NCI-H1694 treated with DMSO at 0.1 percent for 48 hours (cell line): ENCODE results near the gene CHD3.
A peak's percentile ranks its signal among the peaks of the same experiment; 100 is the strongest.

Source experiments
- DNase-seq: peaks from one replicate; lab custom pipeline; 2025; lab: John Stamatoyannopoulos, UW

CHD3 gene

DNA sequence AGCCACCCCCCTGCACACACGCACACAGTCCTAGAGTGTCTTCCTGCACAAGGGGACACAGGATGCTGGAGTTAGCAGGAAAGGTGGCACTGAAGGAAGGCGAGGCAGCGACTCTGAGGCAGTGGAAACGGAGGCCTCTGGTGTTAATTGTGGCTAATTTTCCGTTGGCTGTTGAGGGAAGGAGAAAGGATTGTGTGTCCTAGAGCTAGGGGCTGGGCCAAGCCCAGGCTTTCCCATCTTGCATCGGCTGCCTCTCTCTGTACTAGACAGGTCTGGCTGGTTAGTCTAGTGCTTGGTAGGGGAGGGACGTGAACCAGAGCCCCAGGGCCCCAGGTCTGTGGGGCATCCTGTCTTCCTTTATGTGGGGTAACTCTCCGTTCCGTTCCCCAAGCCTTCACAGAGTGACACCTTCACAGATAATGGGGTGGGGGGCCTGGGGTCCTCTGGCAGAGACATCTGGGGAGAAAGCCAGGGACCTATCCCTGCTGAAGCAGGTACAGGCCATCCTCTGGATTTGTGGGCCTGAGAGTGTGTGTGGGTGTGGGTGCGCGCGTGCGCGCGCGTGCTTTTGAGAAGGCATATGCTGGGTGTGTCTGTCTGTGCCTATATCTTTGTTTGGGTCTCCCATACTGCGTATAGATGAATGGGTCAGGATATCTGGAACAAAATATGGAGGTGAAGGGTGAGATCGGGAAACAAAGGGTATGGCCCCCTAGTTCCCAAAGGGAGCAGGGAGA is at the start of gene CHD3:
TSS of gene CHD3 (plus strand) at position 606 of the 737 bp plus-strand sequence. CDS start 212 bp downstream, outside the sequence.
- peak; percentile 54 for DNase-seq

DNA sequence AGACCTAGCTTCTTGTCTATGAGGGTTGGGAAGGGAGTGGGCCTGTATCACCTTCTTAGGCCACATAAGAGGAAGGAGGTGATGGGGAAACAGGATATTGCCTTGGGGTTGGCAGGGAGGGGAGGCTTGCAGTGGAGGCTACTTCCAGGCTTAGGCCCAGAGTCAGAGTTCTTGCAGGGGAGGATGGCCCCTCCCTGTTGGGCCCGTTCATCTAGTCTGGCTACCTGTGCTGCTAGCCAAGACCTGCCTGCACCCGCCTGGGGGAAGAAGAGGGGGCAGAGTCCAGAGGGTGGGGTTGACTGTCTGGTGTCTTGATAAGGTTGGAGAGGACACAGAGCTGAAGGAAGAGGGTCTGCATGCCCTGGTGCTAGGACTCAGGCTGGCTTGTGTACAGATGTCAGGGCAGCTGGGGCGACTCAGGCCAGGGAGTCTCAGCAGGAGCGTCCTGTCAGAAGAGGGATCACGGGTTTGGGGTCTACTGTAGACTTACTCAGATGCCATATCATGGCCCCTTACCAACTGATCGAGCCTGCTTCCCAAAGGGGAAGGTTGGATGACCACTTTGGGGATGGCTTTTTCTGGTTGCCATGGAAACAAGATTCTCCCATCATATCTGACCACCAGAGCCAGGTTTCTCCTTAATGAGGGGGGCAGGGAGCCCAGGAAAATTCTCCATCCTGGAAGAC is 49.3 kb upstream of the CHD3 start:
- no peak for DNase-seq

DNA sequence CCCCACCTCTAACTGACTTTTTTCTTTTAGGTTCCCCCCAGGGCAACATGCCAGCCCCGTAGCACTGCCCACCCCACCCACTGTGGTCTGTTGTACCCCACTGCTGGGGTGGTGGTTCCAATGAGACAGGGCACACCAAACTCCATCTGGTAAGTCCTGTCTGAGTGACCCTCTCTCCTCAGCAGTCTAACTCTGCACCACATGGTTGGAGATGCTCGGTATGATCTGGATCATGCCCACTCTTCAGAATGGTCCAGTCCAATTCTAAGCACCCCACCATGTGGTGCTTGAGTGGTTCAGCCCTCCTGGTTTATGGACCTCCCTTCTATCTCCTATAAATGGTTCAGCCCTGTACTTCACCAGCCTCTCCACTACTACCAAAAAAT is 48.7 kb upstream of the CHD3 start:
- peak; percentile 25 for DNase-seq

DNA sequence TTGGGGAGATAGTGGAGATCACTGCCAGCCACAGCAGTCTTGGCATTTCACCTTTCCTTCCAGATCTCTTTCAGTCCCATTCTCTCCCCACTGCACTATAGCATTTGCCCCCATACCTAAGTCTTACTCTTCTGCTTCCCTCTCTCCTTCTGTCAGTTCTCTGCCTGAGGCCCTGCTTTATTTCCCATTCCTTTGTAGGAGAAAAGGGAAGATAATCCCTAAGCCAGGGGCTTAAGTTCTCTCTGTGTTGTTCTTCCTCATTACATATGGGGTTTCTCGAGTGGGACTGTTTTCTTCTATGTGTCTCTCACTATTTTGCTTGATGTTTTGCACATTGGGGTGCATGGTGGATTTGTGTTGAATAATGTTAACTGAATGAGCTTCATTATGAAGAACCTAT is 48.1 kb upstream of the CHD3 start:
- no peak for DNase-seq

DNA sequence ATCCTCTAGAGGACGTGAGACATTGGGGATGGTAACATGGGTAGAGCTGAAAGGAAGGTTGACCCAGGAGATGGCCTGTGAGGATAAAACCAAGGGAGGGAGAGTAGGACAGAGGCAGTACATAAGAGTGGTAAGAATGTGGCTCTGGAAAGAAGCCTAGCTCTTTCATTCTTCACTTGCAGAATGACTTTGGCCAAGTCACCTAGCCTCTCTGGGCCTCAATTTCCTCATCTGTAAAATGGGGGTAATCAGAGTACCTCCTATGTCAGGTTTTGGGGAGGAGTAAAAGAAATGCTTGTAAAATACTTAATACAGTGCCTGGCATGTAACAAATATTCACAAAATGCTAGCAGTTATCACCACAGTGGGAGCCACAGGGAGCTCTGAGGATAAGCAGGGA is 47.7 kb upstream of the CHD3 start:
- DNase-seq = no peak

DNA sequence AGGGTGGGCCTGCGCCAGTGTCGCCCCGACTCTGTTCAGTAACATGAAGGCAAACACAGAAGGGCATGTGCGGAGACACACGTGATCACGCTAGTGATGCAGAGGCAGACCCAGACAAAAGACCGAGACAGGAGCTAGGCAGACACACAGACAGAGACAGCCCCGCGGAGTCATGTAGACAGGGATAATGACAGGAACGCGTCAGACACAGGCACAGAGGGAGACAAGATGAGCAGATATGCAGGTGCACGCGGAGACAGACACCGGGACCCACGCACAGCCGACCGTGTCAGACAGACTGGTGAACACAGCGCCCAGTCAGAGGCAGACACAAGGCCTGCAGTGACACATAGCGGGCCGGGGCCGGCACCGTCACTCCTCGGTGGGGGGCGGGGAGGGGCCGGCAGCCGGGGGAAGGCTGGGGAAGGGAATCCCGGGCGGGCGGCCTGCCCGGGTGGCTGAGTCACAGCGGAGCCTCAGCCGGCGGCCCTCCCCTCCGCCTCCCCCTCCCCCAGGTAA is 47.1 kb upstream of the CHD3 start:
- peak; percentile 59 for DNase-seq

DNA sequence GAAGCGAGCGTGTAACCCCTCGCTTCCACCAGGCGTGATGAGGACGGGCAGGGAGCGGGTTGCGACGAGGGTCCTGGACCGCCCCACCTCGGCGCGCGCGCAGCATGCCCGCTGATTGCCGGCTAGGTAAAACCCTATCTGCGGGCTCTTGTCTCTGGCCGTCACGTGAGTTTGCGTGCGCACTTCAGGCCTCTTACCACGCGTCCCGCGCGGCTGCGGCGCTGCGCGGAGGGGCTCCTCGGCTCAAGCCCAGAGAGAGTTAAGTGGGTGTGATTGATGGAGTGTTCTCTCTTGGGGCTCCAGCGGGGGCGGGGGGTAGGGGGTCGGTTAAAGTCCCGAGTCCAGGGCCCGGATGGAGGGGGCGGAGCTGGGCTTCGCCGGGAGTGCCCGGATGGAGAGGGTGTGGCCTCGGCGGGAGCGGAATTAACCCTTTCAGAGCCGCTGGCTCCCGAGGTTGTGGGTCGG is 46.6 kb upstream of the CHD3 start:
- peak; percentile 78 for DNase-seq

DNA sequence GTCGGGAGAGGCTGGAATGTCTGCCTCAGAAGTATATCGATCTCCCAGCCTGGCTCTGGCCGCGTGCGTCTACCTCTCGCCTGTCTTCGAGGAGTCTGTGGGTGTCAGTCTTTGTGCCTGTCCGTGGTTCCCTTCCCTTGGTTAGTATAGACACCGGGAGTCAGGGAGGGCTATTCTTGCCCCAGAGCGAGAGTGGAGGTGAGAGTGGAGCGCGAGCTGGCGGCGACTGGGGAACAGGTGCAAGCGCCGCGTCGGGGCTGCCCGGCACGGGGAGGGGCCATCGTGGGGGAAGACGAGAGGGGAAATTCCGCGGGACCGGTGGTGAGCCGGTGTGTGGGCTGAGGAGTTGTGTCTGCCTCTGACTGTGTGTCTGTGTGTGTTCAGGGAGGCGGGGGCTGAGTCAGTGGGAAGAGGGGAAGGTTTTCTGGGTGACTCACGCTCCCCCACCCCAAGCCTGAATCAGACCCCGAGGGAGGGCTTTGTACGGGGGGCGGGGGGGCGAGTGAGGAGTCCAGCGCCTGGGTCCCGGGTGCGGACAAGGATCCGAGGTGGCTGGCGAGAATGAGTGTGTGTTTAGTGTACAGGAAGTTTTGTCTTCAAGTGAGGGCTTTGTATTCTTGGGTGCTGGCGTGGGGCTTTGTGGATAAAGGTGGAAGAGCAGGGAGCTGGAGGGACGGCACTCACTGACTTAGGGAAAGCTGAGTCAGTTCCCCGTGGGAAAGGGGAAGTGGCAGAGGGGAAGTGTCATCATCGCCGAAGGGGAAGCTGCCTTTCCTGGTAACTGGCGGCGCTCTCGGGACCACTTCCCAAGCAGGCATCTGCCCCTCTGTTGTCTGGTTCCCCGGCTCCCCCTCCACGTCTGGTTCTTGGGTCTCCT is 46.0 kb upstream of the CHD3 start:
- peak; percentile 3 for DNase-seq

DNA sequence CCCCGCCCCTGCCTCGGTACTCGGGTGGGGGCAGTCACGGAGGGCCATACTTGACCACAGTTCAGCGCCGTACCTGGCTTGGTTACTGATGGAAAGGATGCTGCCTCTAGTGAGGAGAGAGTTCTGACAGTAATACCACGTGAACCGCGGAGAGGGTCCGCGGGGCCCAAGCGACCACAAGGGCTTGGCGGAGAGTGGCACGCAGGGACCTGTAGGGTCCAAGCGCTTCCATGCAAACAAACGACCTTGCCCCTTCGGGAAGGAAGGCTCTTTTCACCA is 45.4 kb upstream of the CHD3 start:
- DNase-seq = no peak

DNA sequence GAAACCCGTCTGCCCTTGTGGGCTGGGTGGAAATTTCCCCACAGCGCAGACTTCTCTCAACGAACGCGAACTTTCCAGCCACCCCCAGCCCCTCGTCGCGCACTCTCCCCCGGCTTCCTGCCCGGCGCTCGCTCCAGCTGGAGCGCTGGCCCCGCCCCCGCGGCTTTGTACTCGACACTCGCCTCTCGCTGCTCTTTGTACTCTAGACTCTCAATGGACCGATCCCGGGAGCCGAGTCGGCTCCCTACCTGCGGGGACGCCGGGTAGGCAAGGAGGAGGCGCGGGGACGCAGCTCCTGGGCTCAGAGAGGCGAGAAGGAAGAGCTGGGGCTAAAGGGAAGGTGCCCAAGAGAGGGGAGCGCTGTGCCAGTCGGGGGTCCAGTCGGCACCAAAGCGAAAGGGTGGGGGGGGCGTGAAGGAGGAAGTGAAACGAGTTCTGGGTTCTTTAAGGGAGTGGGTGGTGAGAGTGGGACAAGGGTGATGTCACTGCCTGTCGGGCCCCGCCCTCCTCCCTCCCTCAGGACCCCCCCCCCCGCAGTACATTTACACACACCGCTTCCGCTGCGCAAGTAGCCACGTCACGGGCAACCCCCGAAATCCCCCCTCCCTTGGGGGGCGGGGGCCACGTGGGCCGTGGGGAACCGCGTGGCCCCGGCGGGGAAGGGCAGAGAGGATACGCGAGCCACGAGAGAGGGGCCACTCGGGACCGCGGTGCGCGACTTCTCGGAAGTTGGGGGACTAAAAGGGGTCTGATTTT is 44.9 kb upstream of the CHD3 start:
- DNase-seq = peak; percentile 44

DNA sequence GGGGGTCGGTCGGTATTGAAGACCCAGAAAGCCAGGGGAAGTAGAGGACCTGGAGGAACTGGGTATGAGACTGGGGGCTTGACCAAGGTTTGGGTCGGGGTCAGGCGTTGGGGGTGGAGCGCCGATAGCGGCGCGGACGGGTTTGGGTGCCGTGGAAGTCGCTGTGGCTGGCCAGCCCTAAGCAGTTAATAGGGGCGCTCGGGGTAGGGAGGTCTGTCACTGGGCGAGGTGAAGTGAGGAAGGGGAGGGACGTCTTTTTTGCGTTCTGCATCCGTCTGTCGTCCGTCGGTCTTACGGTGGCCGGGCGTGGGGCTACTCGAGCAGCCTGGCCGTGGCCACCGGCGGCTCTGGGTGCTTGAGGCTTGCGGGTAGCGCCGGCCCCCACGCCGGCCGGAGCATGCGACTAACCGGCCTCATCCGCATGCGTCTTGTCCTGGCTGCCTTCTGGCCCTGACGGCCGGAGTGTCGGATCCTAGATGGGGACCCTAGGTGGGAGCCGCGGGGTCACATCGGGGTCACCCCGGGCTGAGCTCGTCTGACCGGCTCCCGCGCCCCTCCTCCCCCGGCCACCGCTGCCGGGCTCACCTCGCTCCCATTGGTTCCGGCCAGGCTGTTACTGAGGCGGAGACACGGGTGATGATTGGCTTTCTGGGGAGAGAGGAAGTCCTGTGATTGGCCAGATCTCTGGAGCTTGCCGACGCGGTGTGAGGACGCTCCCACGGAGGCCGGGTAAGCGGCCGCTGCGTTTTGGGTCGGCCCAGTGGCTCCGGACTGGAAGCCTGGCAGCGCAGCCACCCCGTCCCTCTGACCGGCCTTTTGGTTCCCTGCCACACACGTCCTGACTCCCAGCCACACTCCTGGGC is 44.1 kb upstream of the CHD3 start:
- peak; percentile 67 for DNase-seq

DNA sequence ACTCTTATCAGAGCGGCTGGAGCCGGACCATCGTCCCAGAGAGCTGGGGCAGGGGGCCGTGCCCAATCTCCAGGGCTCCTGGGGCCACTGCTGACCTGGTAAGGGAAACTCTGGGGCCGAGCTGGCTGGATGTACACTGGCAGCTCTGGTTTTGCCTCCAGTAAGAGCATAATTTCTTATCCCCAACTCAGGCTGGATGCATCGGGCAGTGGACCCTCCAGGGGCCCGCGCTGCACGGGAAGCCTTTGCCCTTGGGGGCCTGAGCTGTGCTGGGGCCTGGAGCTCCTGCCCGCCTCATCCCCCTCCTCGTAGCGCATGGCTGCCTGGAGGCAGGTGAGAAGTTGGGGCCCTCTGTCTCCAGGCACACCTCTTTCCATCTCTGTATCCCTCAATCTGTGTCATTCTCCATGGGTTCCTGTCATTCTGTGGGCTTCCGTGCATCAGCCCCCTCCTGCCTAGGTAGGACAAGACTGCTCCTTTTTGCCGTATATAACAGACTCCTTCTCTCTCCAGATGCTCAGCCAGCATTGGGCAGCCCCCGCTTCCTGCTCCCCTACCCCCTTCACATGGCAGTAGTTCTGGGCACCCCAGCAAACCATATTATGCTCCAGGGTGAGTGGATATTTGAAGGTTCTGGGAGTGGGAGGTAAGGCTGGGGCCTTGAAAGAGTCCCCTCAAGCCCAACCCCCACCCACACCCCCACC is 43.1 kb upstream of the CHD3 start:
- DNase-seq = no peak

DNA sequence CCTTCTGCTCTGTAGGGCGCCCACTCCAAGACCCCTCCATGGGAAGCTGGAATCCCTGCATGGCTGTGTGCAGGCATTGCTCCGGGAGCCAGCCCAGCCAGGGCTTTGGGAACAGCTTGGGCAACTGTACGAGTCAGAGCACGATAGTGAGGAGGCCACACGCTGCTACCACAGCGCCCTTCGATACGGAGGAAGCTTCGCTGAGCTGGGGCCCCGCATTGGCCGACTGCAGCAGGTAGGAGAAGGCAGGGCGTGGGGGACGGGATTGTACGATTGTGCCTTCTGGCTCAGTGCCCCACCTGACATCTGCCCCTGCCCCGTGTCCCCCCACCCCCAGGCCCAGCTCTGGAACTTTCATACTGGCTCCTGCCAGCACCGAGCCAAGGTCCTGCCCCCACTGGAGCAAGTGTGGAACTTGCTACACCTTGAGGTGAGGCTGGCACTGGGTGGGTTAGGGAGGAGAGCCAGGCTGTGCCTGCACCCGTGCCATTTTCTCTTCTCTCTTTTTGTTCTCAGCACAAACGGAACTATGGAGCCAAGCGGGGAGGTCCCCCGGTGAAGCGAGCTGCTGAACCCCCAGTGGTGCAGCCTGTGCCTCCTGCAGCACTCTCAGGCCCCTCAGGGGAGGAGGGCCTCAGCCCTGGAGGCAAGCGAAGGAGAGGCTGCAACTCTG is 42.4 kb upstream of the CHD3 start:
- DNase-seq = no peak

DNA sequence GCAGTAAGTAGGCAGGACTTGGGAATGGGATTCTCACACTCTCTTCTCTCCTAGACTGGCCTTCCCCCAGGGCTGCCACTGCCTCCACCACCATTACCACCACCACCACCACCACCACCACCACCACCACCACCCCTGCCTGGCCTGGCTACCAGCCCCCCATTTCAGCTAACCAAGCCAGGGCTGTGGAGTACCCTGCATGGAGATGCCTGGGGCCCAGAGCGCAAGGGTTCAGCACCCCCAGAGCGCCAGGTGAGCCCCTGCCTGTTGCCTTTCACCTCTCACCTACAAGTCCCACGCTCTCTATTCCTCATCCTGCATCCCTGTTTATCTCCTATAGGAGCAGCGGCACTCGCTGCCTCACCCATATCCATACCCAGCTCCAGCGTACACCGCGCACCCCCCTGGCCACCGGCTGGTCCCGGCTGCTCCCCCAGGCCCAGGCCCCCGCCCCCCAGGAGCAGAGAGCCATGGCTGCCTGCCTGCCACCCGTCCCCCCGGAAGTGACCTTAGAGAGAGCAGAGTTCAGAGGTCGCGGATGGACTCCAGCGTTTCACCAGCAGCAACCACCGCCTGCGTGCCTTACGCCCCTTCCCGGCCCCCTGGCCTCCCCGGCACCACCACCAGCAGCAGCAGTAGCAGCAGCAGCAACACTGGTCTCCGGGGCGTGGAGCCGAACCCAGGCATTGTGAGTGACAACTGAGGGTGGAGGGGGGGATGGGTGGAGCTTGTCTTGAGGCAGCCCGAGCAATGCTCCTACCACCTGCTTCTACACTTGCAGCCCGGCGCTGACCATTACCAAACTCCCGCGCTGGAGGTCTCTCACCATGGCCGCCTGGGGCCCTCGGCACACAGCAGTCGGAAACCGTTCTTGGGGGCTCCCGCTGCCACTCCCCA is 41.6 kb upstream of the CHD3 start:
- DNase-seq = no peak

DNA sequence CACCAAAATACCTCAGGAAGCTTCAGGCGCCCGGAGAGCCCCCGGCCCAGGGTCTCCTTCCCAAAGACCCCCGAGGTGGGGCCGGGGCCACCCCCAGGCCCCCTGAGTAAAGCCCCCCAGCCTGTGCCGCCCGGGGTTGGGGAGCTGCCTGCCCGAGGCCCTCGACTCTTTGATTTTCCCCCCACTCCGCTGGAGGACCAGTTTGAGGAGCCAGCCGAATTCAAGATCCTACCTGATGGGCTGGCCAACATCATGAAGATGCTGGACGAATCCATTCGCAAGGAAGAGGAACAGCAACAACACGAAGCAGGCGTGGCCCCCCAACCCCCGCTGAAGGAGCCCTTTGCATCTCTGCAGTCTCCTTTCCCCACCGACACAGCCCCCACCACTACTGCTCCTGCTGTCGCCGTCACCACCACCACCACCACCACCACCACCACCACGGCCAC is 40.4 kb upstream of the CHD3 start:
- no peak for DNase-seq

DNA sequence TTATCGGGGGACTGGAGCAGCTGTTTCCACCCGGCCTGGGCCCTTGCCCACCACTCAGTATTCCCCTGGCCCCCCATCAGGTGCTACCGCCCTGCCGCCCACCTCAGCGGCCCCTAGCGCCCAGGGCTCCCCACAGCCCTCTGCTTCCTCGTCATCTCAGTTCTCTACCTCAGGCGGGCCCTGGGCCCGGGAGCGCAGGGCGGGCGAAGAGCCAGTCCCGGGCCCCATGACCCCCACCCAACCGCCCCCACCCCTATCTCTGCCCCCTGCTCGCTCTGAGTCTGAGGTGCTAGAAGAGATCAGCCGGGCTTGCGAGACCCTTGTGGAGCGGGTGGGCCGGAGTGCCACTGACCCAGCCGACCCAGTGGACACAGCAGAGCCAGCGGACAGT is 39.9 kb upstream of the CHD3 start:
- no peak for DNase-seq

DNA sequence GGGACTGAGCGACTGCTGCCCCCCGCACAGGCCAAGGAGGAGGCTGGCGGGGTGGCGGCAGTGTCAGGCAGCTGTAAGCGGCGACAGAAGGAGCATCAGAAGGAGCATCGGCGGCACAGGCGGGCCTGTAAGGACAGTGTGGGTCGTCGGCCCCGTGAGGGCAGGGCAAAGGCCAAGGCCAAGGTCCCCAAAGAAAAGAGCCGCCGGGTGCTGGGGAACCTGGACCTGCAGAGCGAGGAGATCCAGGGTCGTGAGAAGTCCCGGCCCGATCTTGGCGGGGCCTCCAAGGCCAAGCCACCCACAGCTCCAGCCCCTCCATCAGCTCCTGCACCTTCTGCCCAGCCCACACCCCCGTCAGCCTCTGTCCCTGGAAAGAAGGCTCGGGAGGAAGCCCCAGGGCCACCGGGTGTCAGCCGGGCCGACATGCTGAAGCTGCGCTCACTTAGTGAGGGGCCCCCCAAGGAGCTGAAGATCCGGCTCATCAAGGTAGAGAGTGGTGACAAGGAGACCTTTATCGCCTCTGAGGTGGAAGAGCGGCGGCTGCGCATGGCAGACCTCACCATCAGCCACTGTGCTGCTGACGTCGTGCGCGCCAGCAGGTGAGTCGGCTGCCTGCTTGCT is 39.3 kb upstream of the CHD3 start:
- DNase-seq = no peak
